Hepatocyte (in vitro differentiated cells): ENCODE measurements around the gene KCNK1. TPM values are rescaled to one million over a fixed set of nuclear protein-coding genes. Genes with fewer than 3 reads are reported as not detected.

Experiments
- DNase-seq: peaks from one replicate; pipeline ENCODE4 v3.0.0-alpha.2; 2016; ENCODE audit warnings: low spot score
- H2AFZ ChIP-seq: fragments of 200-600 bp; sonication (generic); 2 replicates; pipeline ENCODE4 v1.6.0; 2016; ENCODE audit warnings: antibody characterized with exemption, mild to moderate bottlenecking
- H3K27ac ChIP-seq: fragments of 200-600 bp; sonication (generic); 2 replicates; pipeline ENCODE4 v1.5.1; 2016; ENCODE audit warnings: mild to moderate bottlenecking
- H3K27me3 ChIP-seq: fragments of 200-600 bp; sonication (generic); 2 replicates; pipeline ENCODE4 v1.6.1; 2016
- H3K36me3 ChIP-seq: fragments of 200-600 bp; sonication (generic); replicated peaks from 2 replicates; pipeline ENCODE4 v1.5.1; 2016; ENCODE audit warnings: low read depth; ENCODE audit not compliant: insufficient read depth
- H3K4me1 ChIP-seq: fragments of 200-600 bp; sonication (generic); 2 replicates; pipeline ENCODE4 v1.5.1; 2016; ENCODE audit warnings: mild to moderate bottlenecking, moderate library complexity; ENCODE audit not compliant: insufficient read depth
- H3K4me2 ChIP-seq: fragments of 200-600 bp; sonication (generic); 2 replicates; pipeline ENCODE4 v1.6.0; 2016
- H3K4me3 ChIP-seq: fragments of 200-600 bp; sonication (generic); 2 replicates; pipeline ENCODE4 v1.5.1; 2016; ENCODE audit warnings: mild to moderate bottlenecking
- H3K79me2 ChIP-seq: fragments of 200-600 bp; sonication (generic); 2 replicates; pipeline ENCODE4 v1.6.0; 2017; ENCODE audit warnings: mild to moderate bottlenecking
- H3K9me2 ChIP-seq: fragments of 200-600 bp; sonication (generic); replicated peaks from 2 replicates; pipeline ENCODE4 v1.6.0; 2017; ENCODE audit warnings: mild to moderate bottlenecking; ENCODE audit not compliant: insufficient read depth
- H3K9me3 ChIP-seq: fragments of 200-600 bp; sonication (generic); 2 replicates; pipeline ENCODE4 v1.5.1; 2016; ENCODE audit warnings: low read depth, mild to moderate bottlenecking
- H4K20me1 ChIP-seq: fragments of 200-600 bp; sonication (generic); 2 replicates; pipeline ENCODE4 v1.6.0; 2016; ENCODE audit warnings: mild to moderate bottlenecking; ENCODE audit not compliant: insufficient read depth, poor library complexity, severe bottlenecking
- CTCF ChIP-seq: fragments of 200-600 bp; sonication (generic); IDR thresholded peaks from 2 replicates; pipeline ENCODE4 v1.5.1; 2016; ENCODE audit warnings: antibody characterized with exemption, mild to moderate bottlenecking; ENCODE audit not compliant: poor library complexity
- EZH2 ChIP-seq: fragments of 200-600 bp; sonication (generic); IDR thresholded peaks from 2 replicates; pipeline ENCODE4 v1.6.1; 2016; ENCODE audit warnings: antibody characterized with exemption, mild to moderate bottlenecking, borderline replicate concordance
- EZH2phosphoT487 ChIP-seq: fragments of 200-600 bp; sonication (generic); IDR thresholded peaks from one replicate; pipeline ENCODE4 v1.6.1; 2018; ENCODE audit warnings: antibody characterized with exemption, mild to moderate bottlenecking, low read depth, moderate library complexity; ENCODE audit not compliant: unreplicated experiment, severe bottlenecking
- WGBS: methylation state at CpG from one replicate; pipeline ENCODE4 v1.1.6; 2016; ENCODE audit warnings: low lambda C conversion rate; ENCODE audit errors: missing lambda C conversion rate; 5-methylcytosine and 5-hydroxymethylcytosine counted together
- polyA plus RNA-seq: library from polyadenylated mRNA; unstranded; fragments of >200 nt; fragmentation: Nextera tagmentation; extraction: Ambion mirVana; gene quantifications from 2 replicates; pipeline ENCODE4 v1.2.1, GENCODE V29; 2016
- total RNA-seq: library from RNA; depleted of rRNA; stranded (reverse); fragments of >200 nt; gene quantifications from 2 replicates; pipeline ENCODE4 v1.2.3, GENCODE V29; 2014

The KCNK1 gene
- total and polyA plus RNA-seq, 2 experiments from 2014 or later, result 21.4 to 25.9 TPM

DNA sequence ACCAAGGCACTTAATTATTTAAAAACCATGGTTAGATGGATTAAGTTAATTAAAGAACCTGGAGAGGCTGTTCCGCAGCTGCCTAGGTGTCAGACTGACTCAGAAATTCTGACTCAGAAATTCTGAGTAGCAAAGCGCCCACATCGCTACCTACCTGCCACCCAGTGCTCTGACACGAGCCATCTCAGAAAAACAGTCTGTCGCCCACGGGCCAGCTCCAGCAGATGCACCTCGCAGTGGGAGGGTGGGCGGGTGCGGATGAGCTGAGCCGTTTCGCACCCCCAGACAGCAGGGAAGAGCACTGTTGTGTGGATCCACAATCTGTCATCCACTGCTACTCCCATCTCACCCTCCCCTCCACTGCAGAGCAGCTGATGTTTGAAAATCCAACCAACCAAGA, 13.5 kb downstream of the KCNK1 start:
- TF ChIP-seq EZH2, result no peak
- Histone ChIP-seq H3K4me2 (no peak overlapping the region), H3K36me3 (no peaks in the 10 kb centered on the region), H3K9me3 (no peaks in the 10 kb centered on the region), H3K79me2 (peaks cover 69% of the 10 kb centered on the region), H3K27ac (no peak overlapping the region), H3K27me3 (no peaks in the 10 kb centered on the region), H3K4me1 (no peaks in the 10 kb centered on the region), H4K20me1 (no peaks in the 10 kb centered on the region), H3K9me2 (no peaks in the 10 kb centered on the region), H2AFZ (no peak overlapping the region), H3K4me3 (no peak overlapping the region)
- DNase-seq, result no peak
- 96% methylated on average over 11 of the region's 11 CpGs for WGBS

- H3K79me2 ChIP-seq, result peaks cover 69% of the 10 kb centered on the region
- no peaks in the 10 kb centered on the region for H3K9me3 ChIP-seq
- no peaks in the 10 kb centered on the region for H3K4me1 ChIP-seq
- no peaks in the 10 kb centered on the region for H3K36me3 ChIP-seq
- no peak for TF ChIP-seq CTCF
- H3K9me2 ChIP-seq, result no peaks in the 10 kb centered on the region
- 87% methylated on average over 4 of the region's 4 CpGs for WGBS
- H2AFZ ChIP-seq, result no peak overlapping the region
- H4K20me1 ChIP-seq, result no peaks in the 10 kb centered on the region
- H3K27ac ChIP-seq, result no peak overlapping the region
- H3K4me3 ChIP-seq, result no peak overlapping the region
- H3K4me2 ChIP-seq, result no peak overlapping the region
- H3K27me3 ChIP-seq, result no peaks in the 10 kb centered on the region
- no peak for DNase-seq
These were observed 13.9 kb downstream of the KCNK1 start for GRCh38 chr1:233627823-233628222.

GRCh38 chr1:233629305-233629935, 15.5 kb downstream of the KCNK1 start:
- Histone ChIP-seq H3K27ac (no peak overlapping the region), H3K27me3 (no peaks in the 10 kb centered on the region), H3K4me2 (no peak overlapping the region), H3K4me1 (no peaks in the 10 kb centered on the region), H2AFZ (no peak overlapping the region), H3K4me3 (no peak overlapping the region), H3K79me2 (peaks cover 67% of the 10 kb centered on the region), H3K36me3 (no peaks in the 10 kb centered on the region), H3K9me3 (no peaks in the 10 kb centered on the region), H3K9me2 (no peaks in the 10 kb centered on the region), H4K20me1 (no peaks in the 10 kb centered on the region)
- no peak for TF ChIP-seq EZH2phosphoT487
- TF ChIP-seq EZH2, result no peak
- TF ChIP-seq CTCF, result no peak
- DNase-seq, result no peak
- WGBS, result 97% methylated on average over 19 of the region's 19 CpGs

DNA sequence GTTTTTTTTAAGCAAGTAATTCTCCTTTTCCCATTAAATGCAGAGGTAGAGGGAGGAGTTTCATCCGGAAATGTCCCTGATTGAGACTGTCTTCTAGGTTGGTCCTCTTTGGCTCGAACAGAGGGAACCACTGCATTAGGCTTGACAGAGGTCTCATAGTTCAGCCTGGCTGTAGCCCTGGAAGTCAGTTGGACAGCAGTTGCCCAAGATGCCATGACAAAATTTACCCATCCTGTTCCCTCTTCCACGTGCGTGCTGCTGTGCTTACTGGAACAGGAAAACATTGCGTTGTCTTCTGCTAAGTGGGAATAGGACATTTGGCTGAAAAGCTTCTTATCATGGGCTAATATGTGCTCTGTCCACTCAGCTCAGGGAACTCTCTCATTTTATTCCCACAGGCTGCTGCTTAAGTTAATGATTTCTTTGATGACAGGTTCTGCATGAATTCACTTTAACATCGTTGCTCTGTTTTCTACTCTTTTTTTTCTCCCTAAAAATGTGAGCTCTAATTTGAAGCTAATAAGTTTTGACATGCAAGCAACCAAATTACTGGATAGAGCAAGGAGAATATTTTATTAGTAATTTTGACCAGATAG, 18.0 kb downstream of the KCNK1 start:
- no peak overlapping the region for H2AFZ ChIP-seq
- H3K36me3 ChIP-seq, result no peaks in the 10 kb centered on the region
- no peaks in the 10 kb centered on the region for H3K4me1 ChIP-seq
- H3K9me3 ChIP-seq, result no peaks in the 10 kb centered on the region
- no peak overlapping the region for H3K4me3 ChIP-seq
- peak overlapping the region; percentile 13 for H3K27ac ChIP-seq
- H4K20me1 ChIP-seq, result no peaks in the 10 kb centered on the region
- H3K4me2 ChIP-seq, result no peak overlapping the region
- H3K79me2 ChIP-seq, result peaks cover 65% of the 10 kb centered on the region
- DNase-seq, result no peak
- TF ChIP-seq CTCF, result no peak
- no peaks in the 10 kb centered on the region for H3K9me2 ChIP-seq
- WGBS, result 70% methylated on average over 6 of the region's 6 CpGs
- H3K27me3 ChIP-seq, result no peaks in the 10 kb centered on the region
